ENCODE results near the gene DNAH12. TPM values are rescaled to one million over a fixed set of nuclear protein-coding genes. Genes with fewer than 3 reads are reported as not detected.

The DNAH12 gene
- total and polyA plus RNA-seq, 2 of the 13 experiments (the other 11 are each of a cell fraction or from before 2014, with no cell fraction given) = 0.11 TPM

- ChIA-PET POLR2A (interaction anchor here (0.6 kb wide), 2 partner anchors 10 to 11 kb away, joined by 3 to 4 read pairs; no protein-coding TSS in a partner anchor), CTCF (ENCODE audit: low intra/inter-chr PET ratio, low total read pairs) (no interaction called here)
- H3K79me2 ChIP-seq (ENCODE audit: insufficient read depth, low read length) = no peaks in the 10 kb centered on the region
- WGBS (ENCODE audit: low lambda C conversion rate) = 65% methylated on average over 9 of the region's 9 CpGs
- no peak for DNase-seq (ENCODE audit: low spot score)
- H4K20me1 ChIP-seq (ENCODE audit: insufficient read depth, low read length) = no peaks in the 10 kb centered on the region
- TF ChIP-seq ATF7-NPFF (CRISPR knock-in tag; IDR thresholded peaks at IDR 0.05; ENCODE audit: low read depth) (no peak), SMARCE1 (IDR thresholded peaks at IDR 0.05; ENCODE audit: borderline replicate concordance) (no peak)
- TF ChIP-seq, protein P1, sequence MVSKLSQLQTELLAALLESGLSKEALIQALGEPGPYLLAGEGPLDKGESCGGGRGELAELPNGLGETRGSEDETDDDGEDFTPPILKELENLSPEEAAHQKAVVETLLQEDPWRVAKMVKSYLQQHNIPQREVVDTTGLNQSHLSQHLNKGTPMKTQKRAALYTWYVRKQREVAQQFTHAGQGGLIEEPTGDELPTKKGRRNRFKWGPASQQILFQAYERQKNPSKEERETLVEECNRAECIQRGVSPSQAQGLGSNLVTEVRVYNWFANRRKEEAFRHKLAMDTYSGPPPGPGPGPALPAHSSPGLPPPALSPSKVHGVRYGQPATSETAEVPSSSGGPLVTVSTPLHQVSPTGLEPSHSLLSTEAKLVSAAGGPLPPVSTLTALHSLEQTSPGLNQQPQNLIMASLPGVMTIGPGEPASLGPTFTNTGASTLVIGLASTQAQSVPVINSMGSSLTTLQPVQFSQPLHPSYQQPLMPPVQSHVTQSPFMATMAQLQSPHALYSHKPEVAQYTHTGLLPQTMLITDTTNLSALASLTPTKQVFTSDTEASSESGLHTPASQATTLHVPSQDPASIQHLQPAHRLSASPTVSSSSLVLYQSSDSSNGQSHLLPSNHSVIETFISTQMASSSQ (IDR thresholded peaks at IDR 0.05; ENCODE audit: low read depth) = no peak
- TF ChIP-seq, protein P1 (CRISPR knock-in tag; IDR thresholded peaks at IDR 0.05; ENCODE audit: borderline replicate concordance) = no peak
- TF ChIP-seq, protein P2, sequence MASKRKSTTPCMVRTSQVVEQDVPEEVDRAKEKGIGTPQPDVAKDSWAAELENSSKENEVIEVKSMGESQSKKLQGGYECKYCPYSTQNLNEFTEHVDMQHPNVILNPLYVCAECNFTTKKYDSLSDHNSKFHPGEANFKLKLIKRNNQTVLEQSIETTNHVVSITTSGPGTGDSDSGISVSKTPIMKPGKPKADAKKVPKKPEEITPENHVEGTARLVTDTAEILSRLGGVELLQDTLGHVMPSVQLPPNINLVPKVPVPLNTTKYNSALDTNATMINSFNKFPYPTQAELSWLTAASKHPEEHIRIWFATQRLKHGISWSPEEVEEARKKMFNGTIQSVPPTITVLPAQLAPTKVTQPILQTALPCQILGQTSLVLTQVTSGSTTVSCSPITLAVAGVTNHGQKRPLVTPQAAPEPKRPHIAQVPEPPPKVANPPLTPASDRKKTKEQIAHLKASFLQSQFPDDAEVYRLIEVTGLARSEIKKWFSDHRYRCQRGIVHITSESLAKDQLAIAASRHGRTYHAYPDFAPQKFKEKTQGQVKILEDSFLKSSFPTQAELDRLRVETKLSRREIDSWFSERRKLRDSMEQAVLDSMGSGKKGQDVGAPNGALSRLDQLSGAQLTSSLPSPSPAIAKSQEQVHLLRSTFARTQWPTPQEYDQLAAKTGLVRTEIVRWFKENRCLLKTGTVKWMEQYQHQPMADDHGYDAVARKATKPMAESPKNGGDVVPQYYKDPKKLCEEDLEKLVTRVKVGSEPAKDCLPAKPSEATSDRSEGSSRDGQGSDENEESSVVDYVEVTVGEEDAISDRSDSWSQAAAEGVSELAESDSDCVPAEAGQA (IDR thresholded peaks at IDR 0.05; ENCODE audit: low read depth) = no peak
- TF ChIP-seq, protein P2 (CRISPR knock-in tag; IDR thresholded peaks at IDR 0.05; ENCODE audit: borderline replicate concordance) = no peak
- H3K9ac ChIP-seq (ENCODE audit: insufficient read depth, low read depth, low read length) = no peak overlapping the region
- H3K4me1 ChIP-seq (ENCODE audit: insufficient read depth, low read length) = no peaks in the 10 kb centered on the region
- H3K9me3 ChIP-seq (ENCODE audit: low read length) = peaks cover 5% of the 10 kb centered on the region
- no peak for ATAC-seq
- intact Hi-C loops (cut with micrococcal nuclease; ENCODE audit: unreplicated experiment) = no loop called here
- H3K27ac ChIP-seq (ENCODE audit: extremely low read length, insufficient read depth, low read length) = no peak overlapping the region
- FAIRE-seq = no peak
- H3K4me3 ChIP-seq (replicated peaks in 1 of 3; ENCODE audit: insufficient read depth in 1 of 3, low read depth in 2 of 3, low read length in 3 of 3) = no peak overlapping the region
- BruUV-seq (replicated peaks) = no TSS peak
- no peak overlapping the region for H3K4me2 ChIP-seq (ENCODE audit: low read depth, low read length)
- no peak overlapping the region for H2AFZ ChIP-seq (ENCODE audit: low read length)
- in situ Hi-C loops (cut with HindIII; ENCODE audit: extremely low pct_ligation_motif_present, low pct_unique_long_range_greater_than_20kb) = no loop called here
- H3K27me3 ChIP-seq (ENCODE audit: control insufficient read depth in 1 of 2, insufficient read depth in 2 of 2, low read length in 2 of 2) = 0 out of 5 replicates have a peak, but pooled peaks cover 0 to 3% of the 10 kb centered on the region in 2 experiments
- no peaks in the 10 kb centered on the region for H3K36me3 ChIP-seq (replicated peaks in 1 of 2; ENCODE audit: control insufficient read depth in 1 of 2, insufficient read depth in 2 of 2, low read length in 2 of 2)
Observed at GRCh38 chr3:57288403-57288802, 255.7 kb downstream of the DNAH12 start.

Data from HepG2 (cell line).